GM21619 (cell line): ENCODE measurements around the gene EGLN3.
"Not testable (repeated sequence)": the region's sequence is repeated elsewhere in the genome, so short reads cannot be mapped to it uniquely, and the experiment has no call there.

Experiments
- ATAC-seq: cut with Tn5 transposase; IDR thresholded peaks from one replicate; pipeline ENCODE4 v1.9.1; 2021; ENCODE audit not compliant: unreplicated experiment

The EGLN3 gene

GRCh38 chr14:33962466-33962865 is 11.6 kb upstream of the EGLN3 start:
- not testable (repeated sequence) for ATAC-seq

- ATAC-seq: no peak
Measured at GRCh38 chr14:33962016-33962415, 11.1 kb upstream of the EGLN3 start.

GRCh38 chr14:33959692-33960151 is 8.8 kb upstream of the EGLN3 start:
- ATAC-seq: no peak

GRCh38 chr14:33958605-33959226 is 7.8 kb upstream of the EGLN3 start:
- ATAC-seq: no peak

- no peak for ATAC-seq
Measured at GRCh38 chr14:33957993-33958392, 7.1 kb upstream of the EGLN3 start.

GRCh38 chr14:33957299-33957698 is 6.4 kb upstream of the EGLN3 start:
- no peak for ATAC-seq

GRCh38 chr14:33956640-33957039 is 5.8 kb upstream of the EGLN3 start:
- ATAC-seq: no peak

GRCh38 chr14:33954016-33954598 is 3.2 kb upstream of the EGLN3 start:
- no peak for ATAC-seq

- no peak for ATAC-seq
Measured at GRCh38 chr14:33952541-33952940, 1.7 kb upstream of the EGLN3 start.

GRCh38 chr14:33951183-33951840 is 438 bp upstream of the EGLN3 start:
- ATAC-seq: peak; percentile 1

- no peak for ATAC-seq
Measured at GRCh38 chr14:33949411-33949893, 1.4 kb downstream of the EGLN3 start.

- no peak for ATAC-seq
Measured at GRCh38 chr14:33948869-33949408, 1.9 kb downstream of the EGLN3 start.

- ATAC-seq: no peak
Measured at GRCh38 chr14:33948145-33948868, 2.6 kb downstream of the EGLN3 start.

- ATAC-seq: no peak
Measured at GRCh38 chr14:33946679-33947476, 4.0 kb downstream of the EGLN3 start.

- no peak for ATAC-seq
Measured at GRCh38 chr14:33945210-33946088, 5.4 kb downstream of the EGLN3 start.

- no peak for ATAC-seq
Measured at GRCh38 chr14:33943096-33943883, 7.6 kb downstream of the EGLN3 start.

- no peak for ATAC-seq
Measured at GRCh38 chr14:33941718-33942117, 9.2 kb downstream of the EGLN3 start.

- ATAC-seq: no peak
Measured at GRCh38 chr14:33940561-33941011, 10.3 kb downstream of the EGLN3 start.
